ENCODE results near the gene HLA-DQA1.
A peak's percentile ranks its signal among the peaks of the same experiment; 100 is the strongest.

Gene HLA-DQA1

DNA sequence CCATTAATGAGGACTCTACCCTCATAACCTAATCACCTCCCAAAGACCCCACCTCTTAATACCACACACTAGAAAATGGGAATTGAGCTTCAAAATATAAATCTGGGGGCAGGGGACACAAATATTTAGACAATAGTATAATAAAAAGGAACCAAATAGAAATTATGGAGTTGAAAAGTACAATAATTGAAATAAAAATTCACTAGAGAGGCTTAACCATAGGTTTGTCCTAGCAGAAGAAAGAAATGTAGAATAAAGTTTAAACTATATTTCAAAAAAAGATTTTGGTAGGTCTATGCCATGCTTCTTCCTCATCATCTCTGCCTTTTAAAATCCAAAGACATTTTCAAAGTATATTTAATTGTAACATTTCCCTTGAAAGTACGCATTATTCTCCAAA lies 19.5 kb upstream of the HLA-DQA1 start:
- H3K36me3 ChIP-seq (ENCODE audit: control insufficient read depth, insufficient read depth, low read length): no peaks in the 10 kb centered on the region
- no peaks in the 10 kb centered on the region for H3K79me2 ChIP-seq
- H3K4me3 ChIP-seq (ENCODE audit: low read depth, low read length): no peak overlapping the region
- H3K27me3 ChIP-seq (ENCODE audit: control insufficient read depth, insufficient read depth, low read length): no peaks in the 10 kb centered on the region
- TF ChIP-seq, protein P1, sequence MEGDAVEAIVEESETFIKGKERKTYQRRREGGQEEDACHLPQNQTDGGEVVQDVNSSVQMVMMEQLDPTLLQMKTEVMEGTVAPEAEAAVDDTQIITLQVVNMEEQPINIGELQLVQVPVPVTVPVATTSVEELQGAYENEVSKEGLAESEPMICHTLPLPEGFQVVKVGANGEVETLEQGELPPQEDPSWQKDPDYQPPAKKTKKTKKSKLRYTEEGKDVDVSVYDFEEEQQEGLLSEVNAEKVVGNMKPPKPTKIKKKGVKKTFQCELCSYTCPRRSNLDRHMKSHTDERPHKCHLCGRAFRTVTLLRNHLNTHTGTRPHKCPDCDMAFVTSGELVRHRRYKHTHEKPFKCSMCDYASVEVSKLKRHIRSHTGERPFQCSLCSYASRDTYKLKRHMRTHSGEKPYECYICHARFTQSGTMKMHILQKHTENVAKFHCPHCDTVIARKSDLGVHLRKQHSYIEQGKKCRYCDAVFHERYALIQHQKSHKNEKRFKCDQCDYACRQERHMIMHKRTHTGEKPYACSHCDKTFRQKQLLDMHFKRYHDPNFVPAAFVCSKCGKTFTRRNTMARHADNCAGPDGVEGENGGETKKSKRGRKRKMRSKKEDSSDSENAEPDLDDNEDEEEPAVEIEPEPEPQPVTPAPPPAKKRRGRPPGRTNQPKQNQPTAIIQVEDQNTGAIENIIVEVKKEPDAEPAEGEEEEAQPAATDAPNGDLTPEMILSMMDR (IDR thresholded peaks at IDR 0.05): no peak
- H3K4me2 ChIP-seq (ENCODE audit: low read length): no peak overlapping the region
- no peak overlapping the region for H2AFZ ChIP-seq
- no peak overlapping the region for H3K27ac ChIP-seq
- H3K9me3 ChIP-seq (ENCODE audit: control insufficient read depth, low read length): no peaks in the 10 kb centered on the region
- no peaks in the 10 kb centered on the region for H3K4me1 ChIP-seq
- no peak overlapping the region for H3K9ac ChIP-seq

DNA sequence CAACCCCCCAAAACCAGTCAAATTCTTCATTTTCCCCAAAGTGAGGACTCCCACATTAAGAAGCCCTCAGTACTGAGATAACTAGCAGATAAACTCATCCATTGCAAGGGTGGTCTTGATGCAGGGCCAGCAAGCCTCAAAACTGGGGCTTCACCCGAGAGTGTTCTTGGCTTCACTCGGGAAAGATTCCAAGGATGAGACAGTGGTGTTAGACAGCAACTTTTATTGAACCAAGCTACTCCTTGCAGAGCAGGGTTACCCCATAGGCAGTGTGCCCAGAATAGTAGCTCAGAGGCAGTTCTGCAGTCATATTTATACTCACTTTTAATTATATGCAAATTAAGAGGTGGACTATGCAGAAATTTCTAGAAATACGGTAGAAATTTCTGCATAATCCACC lies 15.8 kb upstream of the HLA-DQA1 start:
- Histone ChIP-seq H3K4me1 (no peaks in the 10 kb centered on the region), H3K4me3 (ENCODE audit: low read depth, low read length) (no peak overlapping the region), H3K9me3 (ENCODE audit: control insufficient read depth, low read length) (no peaks in the 10 kb centered on the region), H3K27ac (no peak overlapping the region), H3K4me2 (ENCODE audit: low read length) (no peak overlapping the region), H3K36me3 (ENCODE audit: control insufficient read depth, insufficient read depth, low read length) (no peaks in the 10 kb centered on the region), H2AFZ (no peak overlapping the region), H3K27me3 (ENCODE audit: control insufficient read depth, insufficient read depth, low read length) (no peaks in the 10 kb centered on the region), H3K79me2 (no peaks in the 10 kb centered on the region), H3K9ac (no peak overlapping the region)
- TF ChIP-seq, protein P1 (IDR thresholded peaks at IDR 0.05): no peak

DNA sequence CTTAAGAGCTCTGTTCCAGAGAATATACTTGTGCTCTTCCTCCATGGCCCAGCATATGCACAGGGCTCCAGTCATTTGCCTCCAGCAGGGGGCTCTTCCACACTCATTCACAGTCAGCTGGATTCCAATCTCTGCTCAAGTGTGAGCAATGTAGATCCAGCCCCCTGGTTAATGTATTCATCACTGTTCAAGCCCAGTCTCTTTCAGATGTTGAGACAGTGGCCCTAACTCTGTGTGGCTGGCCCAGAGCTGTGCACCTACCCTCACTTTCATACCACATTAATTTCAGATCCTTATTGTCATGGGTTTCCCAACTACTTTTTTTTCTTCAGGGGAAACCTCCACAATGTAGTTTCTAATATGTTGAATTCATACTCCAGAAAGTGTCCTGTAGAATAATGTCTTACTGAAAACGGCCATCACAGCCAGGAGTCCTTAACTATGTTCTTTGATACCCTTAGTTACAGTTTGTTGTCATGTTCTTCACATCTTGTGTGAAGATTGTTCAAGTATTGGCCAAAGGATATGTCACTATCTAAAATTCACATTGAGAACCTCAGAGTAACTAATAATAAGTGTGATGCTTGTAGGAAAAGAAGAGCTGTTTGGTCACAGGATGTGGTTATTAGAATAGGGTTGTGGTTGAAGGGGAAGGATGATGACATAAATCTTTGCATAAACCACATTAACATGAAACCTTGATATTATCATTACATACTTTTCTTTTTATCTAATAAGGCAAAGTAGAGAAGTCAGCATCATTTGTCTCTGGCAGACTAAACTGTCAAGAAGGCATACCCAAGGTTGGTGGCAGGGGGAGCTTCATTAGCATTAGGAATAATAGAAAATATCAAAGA lies 14.4 kb upstream of the HLA-DQA1 start:
- H3K27me3 ChIP-seq (ENCODE audit: control insufficient read depth, insufficient read depth, low read length): no peaks in the 10 kb centered on the region
- no peaks in the 10 kb centered on the region for H3K79me2 ChIP-seq
- H3K4me3 ChIP-seq (ENCODE audit: low read depth, low read length): no peak overlapping the region
- H2AFZ ChIP-seq: no peak overlapping the region
- no peak overlapping the region for H3K27ac ChIP-seq
- no peak overlapping the region for H3K9ac ChIP-seq
- no peaks in the 10 kb centered on the region for H3K9me3 ChIP-seq (ENCODE audit: control insufficient read depth, low read length)
- TF ChIP-seq, protein P1 (IDR thresholded peaks at IDR 0.05): peak; percentile 57
- no peaks in the 10 kb centered on the region for H3K4me1 ChIP-seq
- no peaks in the 10 kb centered on the region for H3K36me3 ChIP-seq (ENCODE audit: control insufficient read depth, insufficient read depth, low read length)
- no peak overlapping the region for H3K4me2 ChIP-seq (ENCODE audit: low read length)

DNA sequence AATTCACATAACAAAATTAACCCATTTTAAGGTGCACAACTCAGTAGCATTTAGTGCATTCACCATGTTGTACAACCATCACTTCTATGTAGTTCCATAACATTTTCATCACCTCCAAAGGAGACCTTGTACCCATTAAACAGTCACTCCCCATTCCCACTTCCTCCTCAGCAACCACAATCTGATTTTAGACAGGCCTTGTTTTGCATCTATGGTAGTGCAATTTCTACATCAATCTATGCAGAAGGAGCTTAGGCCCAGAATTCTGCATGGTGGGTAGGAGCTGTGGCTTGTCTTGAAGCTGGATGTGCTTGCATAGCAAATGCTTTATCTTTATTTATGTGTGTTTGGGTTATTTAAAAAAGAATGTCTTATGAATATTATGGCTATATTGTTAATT lies 13.5 kb upstream of the HLA-DQA1 start:
- TF ChIP-seq, protein P1 (IDR thresholded peaks at IDR 0.05): no peak
- no peaks in the 10 kb centered on the region for H3K9me3 ChIP-seq (ENCODE audit: control insufficient read depth, low read length)
- H2AFZ ChIP-seq: no peak overlapping the region
- no peak overlapping the region for H3K27ac ChIP-seq
- no peak overlapping the region for H3K4me2 ChIP-seq (ENCODE audit: low read length)
- H3K9ac ChIP-seq: no peak overlapping the region
- no peaks in the 10 kb centered on the region for H3K27me3 ChIP-seq (ENCODE audit: control insufficient read depth, insufficient read depth, low read length)
- H3K79me2 ChIP-seq: no peaks in the 10 kb centered on the region
- no peaks in the 10 kb centered on the region for H3K4me1 ChIP-seq
- no peak overlapping the region for H3K4me3 ChIP-seq (ENCODE audit: low read depth, low read length)
- H3K36me3 ChIP-seq (ENCODE audit: control insufficient read depth, insufficient read depth, low read length): no peaks in the 10 kb centered on the region

DNA sequence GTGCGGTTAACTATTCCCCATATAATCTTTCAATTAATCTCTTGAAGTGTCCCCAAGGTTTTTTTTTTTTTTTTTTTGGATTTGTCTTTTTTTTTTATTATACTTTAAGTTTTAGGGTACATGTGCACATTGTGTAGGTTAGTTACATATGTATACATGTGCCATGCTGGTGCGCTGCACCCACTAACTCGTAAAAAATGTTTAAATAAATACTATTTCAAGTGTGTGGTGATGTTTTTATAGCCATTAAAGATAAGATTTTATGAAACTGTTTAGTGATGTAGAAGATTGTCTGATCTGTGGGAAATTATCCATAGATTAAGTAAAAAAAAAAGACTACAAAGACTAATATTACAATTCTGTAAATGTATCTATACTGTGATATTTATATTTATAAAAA lies 12.6 kb upstream of the HLA-DQA1 start:
- Histone ChIP-seq H3K4me2 (ENCODE audit: low read length) (no peak overlapping the region), H3K79me2 (no peaks in the 10 kb centered on the region), H2AFZ (no peak overlapping the region), H3K36me3 (ENCODE audit: control insufficient read depth, insufficient read depth, low read length) (no peaks in the 10 kb centered on the region), H3K9me3 (ENCODE audit: control insufficient read depth, low read length) (no peaks in the 10 kb centered on the region), H3K27ac (no peak overlapping the region), H3K9ac (no peak overlapping the region), H3K27me3 (ENCODE audit: control insufficient read depth, insufficient read depth, low read length) (no peaks in the 10 kb centered on the region), H3K4me3 (ENCODE audit: low read depth, low read length) (no peak overlapping the region), H3K4me1 (no peaks in the 10 kb centered on the region)
- TF ChIP-seq, protein P1 (IDR thresholded peaks at IDR 0.05): no peak
